ENCODE measurements around the gene CCND1.

CCND1 gene

GRCh38 chr11:69613594-69613993 is 27.4 kb upstream of the CCND1 start:
- TF ChIP-seq POLR2AphosphoS5 (IDR thresholded peaks at IDR 0.05; ENCODE audit: low read depth, low read length) (no peak), TAF1 (IDR thresholded peaks at IDR 0.05; ENCODE audit: borderline replicate concordance, insufficient read depth, low read length) (no peak)

- TF ChIP-seq REST (IDR thresholded peaks at IDR 0.05; ENCODE audit: insufficient read depth in 1 of 2, low read depth in 2 of 2, low read length in 2 of 2) (no peak), SIN3A (IDR thresholded peaks at IDR 0.05; ENCODE audit: borderline replicate concordance, insufficient read depth, low read length) (no peak), TAF1 (IDR thresholded peaks at IDR 0.05; ENCODE audit: borderline replicate concordance, insufficient read depth, low read length) (no peak), POLR2AphosphoS5 (IDR thresholded peaks at IDR 0.05; ENCODE audit: low read depth, low read length) (no peak)
Measured at GRCh38 chr11:69614085-69614484, 26.9 kb upstream of the CCND1 start.

- no peak for TF ChIP-seq FOXP2 (optimal IDR thresholded peaks at IDR 0.05; ENCODE audit: borderline replicate concordance, extremely low read depth, extremely low read length, insufficient read depth)
- TF ChIP-seq SIN3A (IDR thresholded peaks at IDR 0.05; ENCODE audit: borderline replicate concordance, insufficient read depth, low read length): no peak
- TF ChIP-seq REST (IDR thresholded peaks at IDR 0.05; ENCODE audit: insufficient read depth in 1 of 2, low read depth in 2 of 2, low read length in 2 of 2): no peak
- no peak for TF ChIP-seq TAF1 (IDR thresholded peaks at IDR 0.05; ENCODE audit: borderline replicate concordance, insufficient read depth, low read length)
- no peak for TF ChIP-seq POLR2AphosphoS5 (IDR thresholded peaks at IDR 0.05; ENCODE audit: low read depth, low read length)
Measured at GRCh38 chr11:69615545-69616278, 25.2 kb upstream of the CCND1 start.

- TF ChIP-seq TAF1 (IDR thresholded peaks at IDR 0.05; ENCODE audit: borderline replicate concordance, insufficient read depth, low read length) (no peak), REST (IDR thresholded peaks at IDR 0.05; ENCODE audit: insufficient read depth in 1 of 2, low read depth in 2 of 2, low read length in 2 of 2) (no peak), POLR2AphosphoS5 (IDR thresholded peaks at IDR 0.05; ENCODE audit: low read depth, low read length) (no peak), SIN3A (IDR thresholded peaks at IDR 0.05; ENCODE audit: borderline replicate concordance, insufficient read depth, low read length) (no peak), FOXP2 (optimal IDR thresholded peaks at IDR 0.05; ENCODE audit: borderline replicate concordance, extremely low read depth, extremely low read length, insufficient read depth) (no peak)
Measured at GRCh38 chr11:69617220-69617619, 23.7 kb upstream of the CCND1 start.

- TF ChIP-seq FOXP2 (optimal IDR thresholded peaks at IDR 0.05; ENCODE audit: borderline replicate concordance, extremely low read depth, extremely low read length, insufficient read depth) (no peak), TAF1 (IDR thresholded peaks at IDR 0.05; ENCODE audit: borderline replicate concordance, insufficient read depth, low read length) (no peak), REST (IDR thresholded peaks at IDR 0.05; ENCODE audit: insufficient read depth in 1 of 2, low read depth in 2 of 2, low read length in 2 of 2) (no peak), SIN3A (IDR thresholded peaks at IDR 0.05; ENCODE audit: borderline replicate concordance, insufficient read depth, low read length) (no peak), POLR2AphosphoS5 (IDR thresholded peaks at IDR 0.05; ENCODE audit: low read depth, low read length) (no peak)
Measured at GRCh38 chr11:69617682-69618081, 23.3 kb upstream of the CCND1 start.

Data from PFSK-1 (cell line).